ENCODE measurements around the gene BCL2L15.

- TF ChIP-seq CTCF (IDR thresholded peaks at IDR 0.05) (no peak), ZFX (IDR thresholded peaks at IDR 0.05; ENCODE audit: borderline replicate concordance) (no peak)
Measured at GRCh38 chr1:113931451-113931851, 44.1 kb upstream of the BCL2L15 start.

Data from 22Rv1 (cell line).